WI38 (cell line): ENCODE measurements around the gene FOSL2.

ENCODE experiments used
- H3K4me3 ChIP-seq: 2 replicates; pipeline ENCODE4 v1.5.1; 2011; ENCODE audit warnings: low read depth, mild to moderate bottlenecking, control low read depth, low read length
- TF ChIP-seq, protein P1 (sequence below): IDR thresholded peaks from 2 replicates; pipeline ENCODE4 v1.5.1; 2012; ENCODE audit warnings: low read depth, mild to moderate bottlenecking, control low read depth, low read length

FOSL2 gene

DNA sequence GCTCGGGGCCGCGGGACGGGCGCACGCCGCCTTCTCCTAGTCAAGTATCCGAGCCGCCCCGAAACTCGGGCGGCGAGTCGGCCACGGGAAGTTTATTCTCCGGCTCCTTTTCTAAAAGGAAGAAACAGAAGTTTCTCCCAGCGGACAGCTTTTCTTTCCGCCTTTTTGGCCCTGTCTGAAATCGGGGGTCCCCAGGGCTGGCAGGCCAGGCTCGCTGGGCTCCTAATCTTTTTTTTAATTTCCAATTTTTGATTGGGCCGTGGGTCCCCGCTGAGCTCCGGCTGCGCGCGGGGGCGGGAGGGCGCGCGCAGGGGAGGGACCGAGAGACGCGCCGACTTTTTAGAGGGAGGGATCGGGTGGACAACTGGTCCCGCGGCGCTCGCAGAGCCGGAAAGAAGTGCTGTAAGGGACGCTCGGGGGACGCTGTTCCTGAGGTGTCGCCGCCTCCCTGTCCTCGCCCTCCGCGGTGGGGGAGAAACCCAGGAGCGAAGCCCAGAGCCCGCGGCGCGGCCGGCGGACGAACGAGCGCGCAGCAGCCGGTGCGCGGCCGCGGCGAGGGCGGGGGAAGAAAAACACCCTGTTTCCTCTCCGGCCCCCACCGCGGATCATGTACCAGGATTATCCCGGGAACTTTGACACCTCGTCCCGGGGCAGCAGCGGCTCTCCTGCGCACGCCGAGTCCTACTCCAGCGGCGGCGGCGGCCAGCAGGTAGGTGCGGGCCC, 617 bp downstream of the FOSL2 start:
- TF ChIP-seq, protein P1, sequence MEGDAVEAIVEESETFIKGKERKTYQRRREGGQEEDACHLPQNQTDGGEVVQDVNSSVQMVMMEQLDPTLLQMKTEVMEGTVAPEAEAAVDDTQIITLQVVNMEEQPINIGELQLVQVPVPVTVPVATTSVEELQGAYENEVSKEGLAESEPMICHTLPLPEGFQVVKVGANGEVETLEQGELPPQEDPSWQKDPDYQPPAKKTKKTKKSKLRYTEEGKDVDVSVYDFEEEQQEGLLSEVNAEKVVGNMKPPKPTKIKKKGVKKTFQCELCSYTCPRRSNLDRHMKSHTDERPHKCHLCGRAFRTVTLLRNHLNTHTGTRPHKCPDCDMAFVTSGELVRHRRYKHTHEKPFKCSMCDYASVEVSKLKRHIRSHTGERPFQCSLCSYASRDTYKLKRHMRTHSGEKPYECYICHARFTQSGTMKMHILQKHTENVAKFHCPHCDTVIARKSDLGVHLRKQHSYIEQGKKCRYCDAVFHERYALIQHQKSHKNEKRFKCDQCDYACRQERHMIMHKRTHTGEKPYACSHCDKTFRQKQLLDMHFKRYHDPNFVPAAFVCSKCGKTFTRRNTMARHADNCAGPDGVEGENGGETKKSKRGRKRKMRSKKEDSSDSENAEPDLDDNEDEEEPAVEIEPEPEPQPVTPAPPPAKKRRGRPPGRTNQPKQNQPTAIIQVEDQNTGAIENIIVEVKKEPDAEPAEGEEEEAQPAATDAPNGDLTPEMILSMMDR: no peak
- peak overlapping the region; percentile 96 for H3K4me3 ChIP-seq

DNA sequence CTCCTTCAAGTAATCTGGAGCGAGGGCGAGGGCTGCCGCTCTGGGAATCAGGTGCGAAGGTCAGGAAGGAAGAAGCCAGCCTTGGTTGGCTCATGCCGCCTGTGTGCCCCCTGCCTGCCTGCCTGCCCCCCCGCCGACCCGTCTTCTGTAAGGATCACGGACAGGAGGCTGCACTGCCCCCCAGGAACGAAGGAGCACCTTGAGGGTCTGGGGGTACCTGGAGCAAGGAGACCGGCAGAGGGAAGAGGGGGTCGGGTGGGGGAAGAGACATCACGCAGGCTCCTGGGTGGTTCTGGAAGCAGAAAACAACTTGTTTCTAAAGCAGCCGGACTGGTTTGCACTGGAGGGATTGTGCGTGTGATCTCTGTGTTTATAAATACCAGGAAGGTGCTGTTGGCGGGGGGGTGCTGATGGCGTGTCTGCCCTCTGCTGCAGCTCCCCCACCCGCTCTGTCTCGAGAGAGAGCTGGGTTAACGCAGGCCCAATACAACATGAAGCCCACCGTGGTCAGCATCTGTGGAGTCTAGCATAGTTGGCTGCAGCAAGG, 1.7 kb downstream of the FOSL2 start:
- peak overlapping the region; percentile 96 for H3K4me3 ChIP-seq
- TF ChIP-seq, protein P1: no peak

DNA sequence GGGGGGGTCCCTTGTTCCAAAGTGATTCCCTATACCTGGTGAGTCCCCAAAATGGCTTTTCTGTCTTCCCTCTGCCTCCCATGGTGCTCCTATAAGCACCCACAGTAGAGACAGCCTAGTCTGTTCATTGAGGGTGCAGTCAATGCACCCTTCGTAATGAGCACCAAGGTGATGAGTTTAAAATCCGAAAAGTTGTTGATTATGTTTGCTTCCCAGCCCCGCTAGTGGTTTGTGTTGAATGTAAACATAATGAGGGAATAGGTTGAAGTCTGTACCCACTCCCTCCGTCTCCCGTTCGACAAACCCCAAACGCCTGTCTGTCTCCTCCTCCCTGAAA, 2.3 kb downstream of the FOSL2 start:
- TF ChIP-seq, protein P1: no peak
- H3K4me3 ChIP-seq: peak overlapping the region; percentile 96

DNA sequence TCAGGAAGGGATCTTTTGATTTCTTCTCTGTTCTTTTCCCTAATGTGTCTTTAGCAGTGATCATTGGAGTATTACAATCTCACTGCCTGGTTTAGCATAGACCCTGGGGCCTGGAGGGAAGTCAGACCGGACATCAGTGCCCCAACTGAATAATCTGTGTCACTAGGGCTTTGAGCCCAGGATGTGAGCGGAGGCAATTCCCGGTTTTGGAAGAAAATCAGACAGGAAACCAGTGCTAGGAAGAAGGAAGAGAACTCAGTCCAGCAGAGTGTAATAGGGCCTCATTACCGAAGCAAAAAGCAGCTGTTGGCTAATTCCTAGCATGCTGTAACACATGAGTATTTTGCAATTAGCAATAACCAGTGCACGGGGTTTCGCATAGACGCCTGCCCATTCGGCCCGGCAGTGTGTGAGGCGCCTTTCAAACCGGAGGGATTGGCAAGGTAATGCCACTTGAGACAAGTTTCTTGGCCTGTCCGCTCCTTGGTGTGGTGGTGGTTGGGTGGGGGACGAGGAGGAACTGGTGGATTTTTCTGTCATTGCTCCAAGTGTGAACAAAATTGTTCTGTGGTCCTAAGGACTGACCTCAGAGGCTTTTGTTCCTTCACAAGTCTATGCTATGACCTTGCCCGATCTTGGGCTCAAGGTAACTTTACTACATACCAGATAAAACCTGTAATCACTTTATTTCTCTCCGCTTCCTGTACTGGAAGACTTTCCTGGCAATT, 2.8 kb downstream of the FOSL2 start:
- peak overlapping the region; percentile 96 for H3K4me3 ChIP-seq
- TF ChIP-seq, protein P1: no peak

DNA sequence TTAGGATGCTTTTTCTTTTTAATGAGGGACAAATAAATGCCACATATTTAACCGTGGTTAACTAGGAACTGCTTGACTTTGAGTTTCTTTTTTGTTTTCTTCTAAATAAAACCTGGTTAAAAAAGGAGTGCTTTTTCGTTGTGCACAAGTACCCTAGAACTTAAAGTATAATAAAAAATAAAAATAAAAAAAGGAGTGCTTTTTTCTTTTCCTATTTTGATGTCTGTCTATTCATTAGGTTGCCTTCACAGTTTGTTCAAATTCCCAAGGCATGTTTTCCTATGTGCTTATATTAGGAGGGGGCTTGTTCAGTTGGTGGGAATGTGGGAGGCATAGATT, 4.4 kb downstream of the FOSL2 start:
- H3K4me3 ChIP-seq: peak overlapping the region; percentile 96
- TF ChIP-seq, protein P1: no peak

DNA sequence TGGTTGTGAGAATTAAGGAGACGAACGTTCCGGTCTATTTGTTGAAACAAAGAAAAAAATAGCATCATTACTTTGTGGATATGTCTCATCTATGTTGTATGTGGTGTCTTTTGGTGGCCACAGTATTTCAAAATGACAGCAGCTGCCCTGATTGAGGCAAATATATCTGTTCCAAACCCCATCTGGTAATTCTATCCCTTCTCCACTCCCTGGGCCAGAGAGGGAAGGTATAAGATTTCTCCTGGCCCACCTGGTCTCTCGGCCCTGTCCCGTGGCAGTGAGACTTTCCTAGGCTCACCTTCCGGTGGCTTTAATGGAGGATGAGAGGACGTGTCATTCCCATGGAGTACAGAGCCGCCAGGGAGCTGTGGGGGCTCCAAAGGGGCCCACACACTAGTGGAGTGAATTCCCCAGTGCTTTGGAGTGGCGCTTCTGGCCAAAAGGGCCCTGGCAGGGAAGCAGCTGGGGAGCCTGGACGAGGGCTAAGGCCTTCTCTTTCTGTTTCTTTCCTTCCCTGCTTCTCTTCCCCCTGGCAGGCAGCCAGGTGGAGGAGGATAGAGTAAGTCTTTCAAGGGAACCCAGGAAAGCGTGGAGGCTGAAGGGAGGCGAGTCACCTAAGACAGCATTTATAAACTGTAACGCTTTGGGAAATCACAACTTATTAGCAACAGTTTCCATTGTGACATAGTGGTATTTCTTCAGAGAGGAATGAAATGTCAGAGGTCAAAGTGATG, 5.6 kb downstream of the FOSL2 start:
- TF ChIP-seq, protein P1: no peak
- peak overlapping the region; percentile 23 for H3K4me3 ChIP-seq
